ENCODE results near the gene SYDE1. TPM values are rescaled to one million over a fixed set of nuclear protein-coding genes. Genes with fewer than 3 reads are reported as not detected.

SYDE1 gene
- total and polyA plus RNA-seq, 7 experiments from 2014 or later, result 0.12 to 2.1 (median 0.64) TPM; not detected in 1

GRCh38 chr19:15112385-15112784, 5.2 kb downstream of the SYDE1 start:
- no peak overlapping the region for H3K4me3 Mint-ChIP-seq
- intact Hi-C loops (cut with micrococcal nuclease), result no loop called here
- no peak for DNase-seq

GRCh38 chr19:15113245-15114152, 6.3 kb downstream of the SYDE1 start:
- intact Hi-C loops (cut with micrococcal nuclease), result no loop called here
- H3K4me1 ChIP-seq (ENCODE audit: control insufficient read depth in 2 of 2, insufficient read depth in 2 of 2, low read length in 2 of 2), result no peaks in the 10 kb centered on the region
- Mint-ChIP-seq H3K4me1 (peaks cover 0 to 2% (median under 1%) of the 10 kb centered on the region in 7 donors), H3K36me3 (peaks cover 0 to 26% (median 9%) of the 10 kb centered on the region in 5 donors), H3K4me3 (no peak overlapping the region), H3K27me3 (peaks cover 0 to 2% (median 2%) of the 10 kb centered on the region in 5 donors), H3K9me3 (peaks cover 0 to 2% (median 0%) of the 10 kb centered on the region in 11 donors), H3K27ac (no peak overlapping the region)
- no peak for DNase-seq
- H3K9me3 ChIP-seq (ENCODE audit: control insufficient read depth in 2 of 3, low read length in 3 of 3), result no peaks in the 10 kb centered on the region
- ATAC-seq, result no peak
- H3K27ac ChIP-seq (ENCODE audit: low read depth, low read length), result no peak overlapping the region
- no peaks in the 10 kb centered on the region for H3K27me3 ChIP-seq (ENCODE audit: control insufficient read depth in 2 of 2, insufficient read depth in 2 of 2, low read length in 2 of 2)
- ChIA-PET POLR2A (no interaction called here), CTCF (interaction anchor here (1.1 kb wide), 1 partner anchor 13 kb away, joined by 3 read pairs; no protein-coding TSS in a partner anchor)
- no peak overlapping the region for H3K4me3 ChIP-seq (ENCODE audit: low read length)
- peaks cover 0 to 45% (median 4%) of the 10 kb centered on the region in 3 experiments for H3K36me3 ChIP-seq (ENCODE audit: control insufficient read depth in 2 of 3, insufficient read depth in 3 of 3, low read length in 3 of 3)

More at GRCh38 chr19:15112385-15112784, 5.2 kb downstream of the SYDE1 start:
- Histone ChIP-seq H3K36me3 (ENCODE audit: control insufficient read depth in 2 of 3, insufficient read depth in 3 of 3, low read length in 3 of 3) (peaks cover 0 to 34% (median 4%) of the 10 kb centered on the region in 3 experiments), H3K27ac (ENCODE audit: low read depth, low read length) (no peak overlapping the region), H3K27me3 (ENCODE audit: control insufficient read depth in 2 of 2, insufficient read depth in 2 of 2, low read length in 2 of 2) (no peaks in the 10 kb centered on the region), H3K9me3 (ENCODE audit: control insufficient read depth in 2 of 3, low read length in 3 of 3) (no peaks in the 10 kb centered on the region), H3K4me1 (ENCODE audit: control insufficient read depth in 2 of 2, insufficient read depth in 2 of 2, low read length in 2 of 2) (peaks cover 0 to 6% of the 10 kb centered on the region in 2 donors), H3K4me3 (ENCODE audit: low read length) (no peak overlapping the region)
- Mint-ChIP-seq H3K4me1 (peaks cover 4 to 11% (median 9%) of the 10 kb centered on the region in 7 donors), H3K9me3 (peaks cover 0 to 2% (median 0%) of the 10 kb centered on the region in 11 donors), H3K36me3 (peaks cover 0 to 16% (median 2%) of the 10 kb centered on the region in 5 donors), H3K27me3 (peaks cover 0 to 10% (median 8%) of the 10 kb centered on the region in 5 donors), H3K27ac (peak overlapping the region in 3 of 9 donors; percentile 3 to 77 (median 26))
- CTCF ChIA-PET, result interaction anchor here (1.1 to 1.7 kb wide), 2 partner anchors 11 to 14 kb away, joined by 3 to 6 read pairs; no protein-coding TSS in a partner anchor
- ATAC-seq, result peak; percentile 48
- POLR2A ChIA-PET, result no interaction called here

DNA sequence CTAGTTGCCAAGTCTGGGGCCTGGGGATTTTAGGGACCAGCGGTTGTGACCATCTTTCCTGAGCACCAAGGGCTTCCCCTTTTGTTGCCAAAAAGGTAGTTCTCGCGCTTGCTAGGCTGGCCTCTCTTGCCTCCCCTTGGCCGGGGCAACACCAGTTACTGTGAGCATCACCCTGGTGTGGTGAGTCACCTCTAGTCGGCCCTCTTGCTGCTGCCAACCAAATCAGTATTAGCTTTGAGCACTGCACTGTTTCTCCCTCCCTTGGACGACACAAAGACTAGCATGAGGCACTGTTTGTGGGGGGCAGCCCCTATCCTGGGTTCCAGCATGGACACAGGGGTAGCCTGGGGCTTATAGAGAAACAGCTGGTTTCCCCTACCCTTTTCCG, 6.9 kb downstream of the SYDE1 start:
- H3K9me3 ChIP-seq (ENCODE audit: control insufficient read depth in 2 of 3, low read length in 3 of 3), result no peaks in the 10 kb centered on the region
- CTCF ChIA-PET, result no interaction called here
- H3K27ac ChIP-seq (ENCODE audit: low read depth, low read length), result no peak overlapping the region
- no peaks in the 10 kb centered on the region for H3K27me3 ChIP-seq (ENCODE audit: control insufficient read depth in 2 of 2, insufficient read depth in 2 of 2, low read length in 2 of 2)
- no peak for ATAC-seq
- H3K4me3 Mint-ChIP-seq, result no peak overlapping the region
- no peak overlapping the region for H3K4me3 ChIP-seq (ENCODE audit: low read length)
- H3K36me3 Mint-ChIP-seq, result peaks cover 0 to 32% (median 10%) of the 10 kb centered on the region in 5 donors
- no peaks in the 10 kb centered on the region for H3K4me1 Mint-ChIP-seq
- peaks cover 0 to 2% (median 0%) of the 10 kb centered on the region in 11 donors for H3K9me3 Mint-ChIP-seq
- H3K36me3 ChIP-seq (ENCODE audit: control insufficient read depth in 2 of 3, insufficient read depth in 3 of 3, low read length in 3 of 3), result peaks cover 0 to 52% (median 8%) of the 10 kb centered on the region in 3 experiments
- intact Hi-C loops (cut with micrococcal nuclease), result no loop called here
- POLR2A ChIA-PET, result no interaction called here
- H3K27ac Mint-ChIP-seq, result peak overlapping the region in 1 of 9 donors; percentile 28
- no peaks in the 10 kb centered on the region for H3K27me3 Mint-ChIP-seq
- no peak for DNase-seq
- H3K4me1 ChIP-seq (ENCODE audit: control insufficient read depth in 2 of 2, insufficient read depth in 2 of 2, low read length in 2 of 2), result no peaks in the 10 kb centered on the region

- no peaks in the 10 kb centered on the region for H3K27me3 ChIP-seq (ENCODE audit: control insufficient read depth in 2 of 2, insufficient read depth in 2 of 2, low read length in 2 of 2)
- no peak overlapping the region for H3K27ac ChIP-seq (ENCODE audit: low read depth, low read length)
- H3K9me3 Mint-ChIP-seq, result peaks cover 0 to 2% (median 0%) of the 10 kb centered on the region in 11 donors
- intact Hi-C loops (cut with micrococcal nuclease), result no loop called here
- no peaks in the 10 kb centered on the region for H3K9me3 ChIP-seq (ENCODE audit: control insufficient read depth in 2 of 3, low read length in 3 of 3)
- peaks cover 0 to 61% (median 8%) of the 10 kb centered on the region in 3 experiments for H3K36me3 ChIP-seq (ENCODE audit: control insufficient read depth in 2 of 3, insufficient read depth in 3 of 3, low read length in 3 of 3)
- no peak for DNase-seq
- no peaks in the 10 kb centered on the region for H3K4me1 ChIP-seq (ENCODE audit: control insufficient read depth in 2 of 2, insufficient read depth in 2 of 2, low read length in 2 of 2)
- H3K36me3 Mint-ChIP-seq, result peaks cover 0 to 42% (median 10%) of the 10 kb centered on the region in 5 donors
- no peak overlapping the region for H3K4me3 Mint-ChIP-seq
- POLR2A ChIA-PET, result no interaction called here
- no peaks in the 10 kb centered on the region for H3K27me3 Mint-ChIP-seq
- CTCF ChIA-PET, result no interaction called here
- H3K4me1 Mint-ChIP-seq, result no peaks in the 10 kb centered on the region
- ATAC-seq, result no peak
- H3K4me3 ChIP-seq (ENCODE audit: low read length), result no peak overlapping the region
- H3K27ac Mint-ChIP-seq, result no peak overlapping the region
Measured at GRCh38 chr19:15115080-15115479, 7.9 kb downstream of the SYDE1 start.

DNA sequence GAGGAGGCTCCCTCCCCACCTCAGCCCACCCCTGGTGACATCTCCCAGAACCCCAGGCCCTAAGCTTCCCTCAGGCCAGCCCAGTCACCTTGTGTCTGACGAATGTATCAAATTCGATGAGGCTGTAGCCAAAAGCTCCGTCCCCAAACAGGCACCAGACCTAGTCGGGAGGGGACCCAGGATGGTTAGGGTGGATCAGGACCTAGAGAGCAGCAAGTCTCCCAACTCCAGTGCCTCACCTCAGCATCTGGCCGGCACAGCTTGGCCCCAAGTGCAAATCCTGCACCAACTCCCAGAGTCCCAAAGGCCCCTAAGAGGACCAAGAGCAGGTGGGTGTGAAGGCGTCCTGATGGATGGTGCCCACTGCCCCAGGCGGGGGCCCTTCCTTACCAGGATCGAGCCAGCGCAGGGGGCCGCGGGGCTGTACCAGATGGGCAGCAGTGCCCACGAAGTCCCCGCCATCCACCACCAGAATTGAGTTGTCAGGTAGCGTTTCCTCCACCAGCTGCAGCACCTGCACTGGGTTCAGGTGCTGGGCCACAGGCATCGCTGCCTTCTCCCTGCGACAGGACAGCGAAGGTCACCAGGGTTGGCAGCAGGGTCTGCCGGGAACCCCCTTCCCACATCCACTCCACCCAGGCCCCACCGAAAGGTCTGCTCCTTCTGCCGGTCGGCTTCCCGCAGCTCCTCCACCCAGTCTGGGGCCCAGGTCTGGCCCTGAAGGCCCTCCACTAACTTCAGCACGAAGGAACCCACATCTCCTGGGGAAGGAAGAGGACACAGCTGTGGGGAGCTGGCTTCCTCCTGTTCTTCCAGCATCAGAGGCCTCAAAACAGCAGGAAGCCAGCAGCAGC, 8.8 kb downstream of the SYDE1 start:
- intact Hi-C loops (cut with micrococcal nuclease), result no loop called here
- no peaks in the 10 kb centered on the region for H3K27me3 ChIP-seq (ENCODE audit: control insufficient read depth in 2 of 2, insufficient read depth in 2 of 2, low read length in 2 of 2)
- H3K27ac Mint-ChIP-seq, result no peak overlapping the region
- H3K36me3 Mint-ChIP-seq, result peaks cover 0 to 51% (median 14%) of the 10 kb centered on the region in 5 donors
- H3K9me3 Mint-ChIP-seq, result no peaks in the 10 kb centered on the region
- ChIA-PET POLR2A (no interaction called here), CTCF (no interaction called here)
- no peak overlapping the region for H3K27ac ChIP-seq (ENCODE audit: low read depth, low read length)
- H3K36me3 ChIP-seq (ENCODE audit: control insufficient read depth in 2 of 3, insufficient read depth in 3 of 3, low read length in 3 of 3), result peaks cover 0 to 70% (median 8%) of the 10 kb centered on the region in 3 experiments
- H3K9me3 ChIP-seq (ENCODE audit: control insufficient read depth in 2 of 3, low read length in 3 of 3), result no peaks in the 10 kb centered on the region
- H3K4me1 Mint-ChIP-seq, result peaks cover 0 to 2% (median 0%) of the 10 kb centered on the region in 7 donors
- H3K4me3 ChIP-seq (ENCODE audit: low read length), result no peak overlapping the region
- no peak for DNase-seq
- no peaks in the 10 kb centered on the region for H3K4me1 ChIP-seq (ENCODE audit: control insufficient read depth in 2 of 2, insufficient read depth in 2 of 2, low read length in 2 of 2)
- no peaks in the 10 kb centered on the region for H3K27me3 Mint-ChIP-seq
- H3K4me3 Mint-ChIP-seq, result no peak overlapping the region
- no peak for ATAC-seq

- CTCF ChIA-PET, result no interaction called here
- Mint-ChIP-seq H3K36me3 (peaks cover 0 to 56% (median 19%) of the 10 kb centered on the region in 5 donors), H3K27me3 (no peaks in the 10 kb centered on the region)
Measured at GRCh38 chr19:15116856-15117255, 9.7 kb downstream of the SYDE1 start.

More at GRCh38 chr19:15116856-15117255, 9.7 kb downstream of the SYDE1 start:
- Histone ChIP-seq H3K9me3 (ENCODE audit: control insufficient read depth in 2 of 3, low read length in 3 of 3) (no peaks in the 10 kb centered on the region), H3K4me1 (ENCODE audit: control insufficient read depth in 2 of 2, insufficient read depth in 2 of 2, low read length in 2 of 2) (no peaks in the 10 kb centered on the region), H3K27ac (ENCODE audit: low read depth, low read length) (no peak overlapping the region), H3K36me3 (ENCODE audit: control insufficient read depth in 2 of 3, insufficient read depth in 3 of 3, low read length in 3 of 3) (peaks cover 0 to 75% (median 11%) of the 10 kb centered on the region in 3 experiments), H3K27me3 (ENCODE audit: control insufficient read depth in 2 of 2, insufficient read depth in 2 of 2, low read length in 2 of 2) (no peaks in the 10 kb centered on the region), H3K4me3 (ENCODE audit: low read length) (no peak overlapping the region)
- peaks cover 0 to 2% (median 0%) of the 10 kb centered on the region in 7 donors for H3K4me1 Mint-ChIP-seq
- ATAC-seq (no peak), DNase-seq (no peak)
- H3K9me3 Mint-ChIP-seq, result no peaks in the 10 kb centered on the region
- no peak overlapping the region for H3K27ac Mint-ChIP-seq
- intact Hi-C loops (cut with micrococcal nuclease), result no loop called here
- H3K4me3 Mint-ChIP-seq, result no peak overlapping the region
- POLR2A ChIA-PET, result no interaction called here

Data from naive thymus-derived CD4-positive, alpha-beta T cell (primary cell).